Calu3 (cell line): Measurements from ENCODE around the gene NPR2. TPM values are rescaled to one million over a fixed set of nuclear protein-coding genes. Genes with fewer than 3 reads are reported as not detected.

Source experiments
- BruUV-seq: library from RNA; stranded (reverse); fragments of 400-500 nt; replicated peaks from 2 replicates; lab custom pipeline; 2021; lab: Mats Ljungman, UMichigan
- CTCF ChIA-PET: fragments of 300-600 bp; sonication (Branson Sonifier 250); formaldehyde crosslinking; loops from one replicate; lab custom pipeline; 2022; ENCODE audit warnings: antibody characterized with exemption; lab: Charles Lee
- DNase-seq: peaks from one replicate; pipeline ENCODE4 v3.0.0; 2022
- H3K27ac Mint-ChIP-seq: one replicate; pipeline ENCODE4 v1.8.0; 2022; ENCODE audit warnings: mixed read lengths; ENCODE audit not compliant: unreplicated experiment
- H3K27me3 Mint-ChIP-seq: one replicate; pipeline ENCODE4 v1.8.0; 2022; ENCODE audit warnings: mixed read lengths; ENCODE audit not compliant: unreplicated experiment
- H3K36me3 Mint-ChIP-seq: one replicate; pipeline ENCODE4 v1.8.0; 2022; ENCODE audit warnings: mild to moderate bottlenecking, moderate library complexity, mixed read lengths; ENCODE audit not compliant: insufficient read depth, unreplicated experiment
- H3K4me1 Mint-ChIP-seq: one replicate; pipeline ENCODE4 v1.8.0; 2022; ENCODE audit warnings: mild to moderate bottlenecking, low read depth, mixed read lengths; ENCODE audit not compliant: unreplicated experiment
- H3K4me3 Mint-ChIP-seq: one replicate; pipeline ENCODE4 v1.8.0; 2022; ENCODE audit warnings: mild to moderate bottlenecking, low read depth, moderate library complexity, mixed read lengths; ENCODE audit not compliant: unreplicated experiment
- H3K9me3 Mint-ChIP-seq: one replicate; pipeline ENCODE4 v1.8.0; 2022; ENCODE audit warnings: low read depth, mixed read lengths; ENCODE audit not compliant: unreplicated experiment
- CTCF ChIP-seq: fragments of 200-600 bp; IDR thresholded peaks from one replicate; pipeline ENCODE4 v1.8.0; 2022; ENCODE audit warnings: antibody characterized with exemption; ENCODE audit not compliant: unreplicated experiment
- intact Hi-C: fragments of 100-400 bp; cut with micrococcal nuclease; formaldehyde crosslinking; loops from one replicate; pipeline ENCODE4 v1.10.0; 2022; ENCODE audit not compliant: unreplicated experiment
- total RNA-seq: library from RNA; stranded (reverse); gene quantifications from 2 replicates; pipeline ENCODE4 v1.2.3, GENCODE V29; 2022

Gene NPR2
- total RNA-seq, 1 experiment from 2014 or later: 19.2 TPM

- DNase-seq: no peak
- H3K9me3 Mint-ChIP-seq: no peaks in the 10 kb centered on the region
- peaks cover 8% of the 10 kb centered on the region for H3K4me1 Mint-ChIP-seq
- no peak for TF ChIP-seq CTCF
- BruUV-seq: no TSS peak
- CTCF ChIA-PET: no interaction called here
- H3K27ac Mint-ChIP-seq: no peak overlapping the region
- H3K4me3 Mint-ChIP-seq: no peak overlapping the region
- H3K27me3 Mint-ChIP-seq: peaks cover 21% of the 10 kb centered on the region
- H3K36me3 Mint-ChIP-seq: peaks cover 27% of the 10 kb centered on the region
- intact Hi-C loops: loop anchor here (10.0 kb wide), 1 partner anchor 82 kb away; the partner anchor contains the start of genes CREB3 and TLN1
Observed at GRCh38 chr9:35816708-35817107, 25.3 kb downstream of the NPR2 start.

GRCh38 chr9:35818341-35818740, 26.9 kb downstream of the NPR2 start:
- intact Hi-C loops: loop anchor here (10.0 kb wide), 1 partner anchor 84 kb away; the partner anchor contains the start of genes CREB3 and TLN1
- CTCF ChIA-PET: no interaction called here

GRCh38 chr9:35820076-35820475, 28.7 kb downstream of the NPR2 start:
- Mint-ChIP-seq H3K4me1 (no peaks in the 10 kb centered on the region), H3K36me3 (peaks cover 7% of the 10 kb centered on the region), H3K4me3 (no peak overlapping the region), H3K27ac (no peak overlapping the region), H3K9me3 (no peaks in the 10 kb centered on the region), H3K27me3 (peaks cover 36% of the 10 kb centered on the region)
- intact Hi-C loops: no loop called here
- CTCF ChIA-PET: interaction anchor here (0.6 kb wide), 1 partner anchor 19 kb away, joined by 3 read pairs; no protein-coding TSS in a partner anchor
- no peak for DNase-seq
- no peak for TF ChIP-seq CTCF
- BruUV-seq: no TSS peak

More at GRCh38 chr9:35818341-35818740, 26.9 kb downstream of the NPR2 start:
- Mint-ChIP-seq H3K9me3 (no peaks in the 10 kb centered on the region), H3K27ac (no peak overlapping the region), H3K4me1 (peaks cover 8% of the 10 kb centered on the region), H3K4me3 (no peak overlapping the region), H3K36me3 (peaks cover 18% of the 10 kb centered on the region), H3K27me3 (peaks cover 34% of the 10 kb centered on the region)
- BruUV-seq: no TSS peak
- no peak for DNase-seq
- TF ChIP-seq CTCF: no peak

GRCh38 chr9:35822926-35823325, 31.5 kb downstream of the NPR2 start:
- Mint-ChIP-seq H3K27me3 (peaks cover 36% of the 10 kb centered on the region), H3K27ac (no peak overlapping the region), H3K4me1 (no peaks in the 10 kb centered on the region), H3K36me3 (no peaks in the 10 kb centered on the region), H3K9me3 (no peaks in the 10 kb centered on the region), H3K4me3 (no peak overlapping the region)
- intact Hi-C loops: no loop called here
- DNase-seq: no peak
- no peak for TF ChIP-seq CTCF
- BruUV-seq: no TSS peak
- CTCF ChIA-PET: no interaction called here
